NCI-H526 (cell line): ENCODE measurements around the gene FBLN2.
A peak's percentile ranks its signal among the peaks of the same experiment; 100 is the strongest.

Source experiments
- DNase-seq, 2 experiments: peaks; one replicate each; lab custom pipeline; 2025; lab: John Stamatoyannopoulos, UW

Gene FBLN2

DNA sequence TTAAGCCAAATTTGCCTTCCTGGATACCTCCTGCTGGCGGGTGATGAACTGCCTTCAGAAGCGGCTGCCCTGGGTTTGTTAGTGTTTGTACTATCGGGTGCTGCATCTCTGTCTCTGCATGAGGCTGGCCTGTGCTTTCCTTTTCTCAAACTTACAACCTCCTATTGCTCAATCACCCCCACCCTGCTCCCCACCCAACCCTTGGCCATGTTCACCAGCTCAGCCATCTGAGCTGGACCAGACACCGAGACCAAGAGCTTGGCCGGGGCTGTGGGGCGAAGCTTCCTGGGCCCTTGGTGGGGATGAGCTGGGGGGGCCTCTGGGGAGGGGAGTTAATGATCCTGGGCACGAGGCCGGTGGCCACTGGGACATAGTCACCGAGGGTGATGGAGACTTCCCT is 16.8 kb upstream of the FBLN2 start:
- DNase-seq, result no peak

DNA sequence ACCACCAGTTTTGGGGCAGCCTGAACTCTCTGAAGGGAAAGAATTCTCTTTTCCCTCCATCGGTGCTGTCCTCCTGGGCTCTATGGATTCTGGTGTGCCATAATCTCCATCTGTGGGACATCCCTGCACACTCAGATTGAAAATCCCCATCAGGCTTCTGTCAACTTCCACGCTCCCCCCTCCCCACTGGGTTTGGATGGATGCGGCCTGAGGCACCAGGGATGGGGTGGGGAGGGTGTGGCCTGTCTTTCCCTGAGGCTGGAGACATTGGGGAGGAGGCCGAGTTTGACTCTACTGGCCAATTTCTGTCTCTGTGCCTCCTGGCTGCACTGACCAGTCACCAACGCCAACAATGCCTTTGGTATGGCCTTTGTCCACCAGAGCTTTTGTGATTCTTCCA is 16.3 kb upstream of the FBLN2 start:
- no peak for DNase-seq

- DNase-seq, result no peak
Observed at GRCh38 chr3:13533885-13534301, 15.0 kb upstream of the FBLN2 start.

DNA sequence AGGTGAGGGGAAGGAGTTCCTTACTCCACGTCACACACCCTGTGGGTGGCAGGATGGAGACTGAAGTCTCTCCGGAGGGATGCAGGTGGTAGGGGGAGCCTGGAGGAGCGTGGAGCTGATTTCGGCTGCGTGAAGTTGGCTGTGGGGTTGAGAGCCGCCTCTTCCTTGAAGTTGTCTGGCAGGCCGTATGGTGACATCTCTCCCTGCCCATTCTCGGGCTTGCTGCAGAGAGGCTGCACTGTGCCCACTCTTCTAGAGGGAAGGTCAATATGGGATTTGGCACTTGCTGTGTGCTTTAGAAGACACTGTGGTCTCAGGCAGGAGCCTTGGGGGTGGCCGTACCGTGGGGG is 13.4 kb upstream of the FBLN2 start:
- no peak for DNase-seq

- DNase-seq, result no peak
Observed at GRCh38 chr3:13535905-13536304, 13.0 kb upstream of the FBLN2 start.

DNA sequence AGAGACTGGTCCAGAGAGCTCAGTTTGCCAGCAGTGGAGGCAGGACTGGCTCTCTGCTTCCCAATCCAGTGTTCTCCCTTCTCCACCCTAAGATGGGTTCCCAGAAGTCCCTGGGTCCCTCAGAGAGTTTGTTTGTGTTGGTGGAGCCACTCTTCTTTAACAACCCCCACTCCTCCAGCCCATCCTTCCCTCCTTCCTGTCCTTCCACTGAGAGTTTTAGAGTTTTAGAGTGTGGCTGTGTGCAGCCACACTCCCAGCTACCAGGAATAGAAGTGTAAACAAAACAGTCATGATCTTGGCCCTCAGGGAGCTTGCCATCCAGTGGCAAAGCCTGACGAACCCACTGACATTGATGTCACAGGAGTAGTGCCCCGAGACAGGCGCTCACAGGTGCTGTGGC is 12.5 kb upstream of the FBLN2 start:
- no peak for DNase-seq

DNA sequence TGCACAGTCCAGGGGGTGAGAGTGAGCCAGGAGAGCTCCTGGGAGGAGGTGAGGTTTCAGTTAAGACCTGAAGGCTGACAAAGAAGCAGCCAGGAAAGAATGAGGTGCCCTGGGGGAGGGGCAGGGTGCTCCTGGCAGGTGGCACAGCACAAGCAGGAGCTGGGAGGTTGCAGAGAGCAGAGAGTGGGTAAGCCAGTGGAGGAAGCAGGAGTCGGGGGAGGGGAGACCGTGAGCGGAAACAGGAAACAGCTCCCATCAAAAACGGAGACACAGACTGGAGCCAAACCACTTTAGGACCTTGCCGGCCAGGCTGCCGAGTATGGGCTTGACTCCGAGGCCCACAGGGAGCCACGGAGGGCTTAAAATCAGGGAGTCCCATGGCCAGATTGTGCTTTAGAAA is 12.1 kb upstream of the FBLN2 start:
- DNase-seq, result peak in 1 of 2 experiments; percentile 9

DNA sequence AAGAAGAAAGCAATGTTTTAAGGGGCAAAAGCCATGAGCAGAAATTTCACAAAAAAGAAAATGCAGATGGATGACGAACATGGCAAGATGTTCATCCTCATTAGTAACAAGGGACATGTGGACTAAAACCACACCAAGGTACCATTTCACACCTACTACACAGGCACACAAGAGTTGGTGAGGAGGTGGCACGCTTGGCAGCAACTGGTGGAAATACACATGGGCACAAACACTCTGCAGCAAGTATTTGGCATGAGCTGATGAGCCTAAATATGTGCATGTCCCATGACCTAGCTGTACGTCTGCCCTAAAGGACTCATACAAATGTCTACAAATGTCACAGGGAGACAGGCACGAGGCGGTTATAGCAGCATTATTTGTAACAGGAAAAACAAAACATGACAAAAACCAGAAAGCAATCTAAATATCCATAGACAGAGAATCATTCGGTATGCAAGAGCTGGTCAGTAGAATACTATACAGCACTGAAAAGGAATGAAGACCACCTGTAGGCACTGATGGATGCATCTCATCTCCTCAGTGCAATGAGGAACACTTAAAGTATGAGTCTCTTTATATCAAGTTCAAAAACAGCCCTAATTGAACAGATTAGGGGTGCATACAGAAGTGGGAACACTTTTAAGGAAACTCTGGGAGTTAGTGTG is 11.5 kb upstream of the FBLN2 start:
- no peak for DNase-seq

- no peak for DNase-seq
Observed at GRCh38 chr3:13537909-13538296, 11.0 kb upstream of the FBLN2 start.

GRCh38 chr3:13538520-13539291 is 10.2 kb upstream of the FBLN2 start:
- DNase-seq, result no peak

- no peak for DNase-seq
Observed at GRCh38 chr3:13539292-13539638, 9.7 kb upstream of the FBLN2 start.

DNA sequence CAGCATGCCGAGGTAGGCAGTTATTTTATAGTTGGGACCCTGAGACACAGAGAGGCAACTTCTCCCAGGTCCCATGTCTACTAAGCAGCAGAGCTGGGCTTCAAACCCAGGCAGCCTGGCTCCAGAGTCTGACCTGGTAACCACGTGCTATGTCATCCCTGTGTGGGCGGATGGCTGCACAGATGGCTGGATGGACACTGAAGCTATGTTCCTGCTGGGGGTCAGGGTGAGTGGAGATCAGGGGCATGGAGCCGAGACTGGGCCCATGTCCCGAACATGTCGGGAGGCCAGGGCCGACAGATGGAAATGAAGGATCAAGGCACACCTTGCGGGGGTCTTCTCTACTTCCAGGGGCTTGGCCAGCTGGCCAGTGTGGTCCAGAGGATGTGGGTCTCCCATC is 9.3 kb upstream of the FBLN2 start:
- no peak for DNase-seq

- DNase-seq, result no peak
Observed at GRCh38 chr3:13540297-13540995, 8.5 kb upstream of the FBLN2 start.

- no peak for DNase-seq
Observed at GRCh38 chr3:13541691-13542090, 7.2 kb upstream of the FBLN2 start.

- no peak for DNase-seq
Observed at GRCh38 chr3:13542142-13542541, 6.8 kb upstream of the FBLN2 start.

GRCh38 chr3:13543253-13543652 is 5.7 kb upstream of the FBLN2 start:
- DNase-seq, result no peak

DNA sequence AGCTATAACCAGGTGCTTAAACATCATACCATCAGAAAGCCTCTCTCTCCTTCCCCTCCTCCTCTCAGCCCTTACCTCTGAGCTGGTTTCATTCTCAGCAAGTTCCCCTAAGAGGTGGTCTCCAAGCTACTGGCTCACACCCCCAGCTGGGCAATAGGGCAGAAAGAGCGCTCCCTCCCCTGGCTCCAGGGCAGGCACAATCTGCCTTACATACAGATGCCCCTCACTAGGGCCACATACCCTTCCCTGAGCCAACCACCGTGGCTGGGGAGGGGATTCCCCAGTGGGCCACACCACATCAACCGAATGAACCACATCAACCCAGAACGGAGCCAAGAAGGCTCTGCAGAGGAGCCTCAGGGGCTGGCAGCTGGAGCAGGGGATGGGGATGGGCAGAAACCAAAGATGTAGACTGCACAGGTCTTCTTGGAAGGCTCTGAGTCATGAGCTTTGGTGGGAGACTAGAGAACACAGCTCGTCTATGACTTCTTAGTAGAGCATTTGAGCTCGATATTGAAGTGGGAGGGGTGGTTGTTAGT is 4.6 kb upstream of the FBLN2 start:
- DNase-seq, result no peak

DNA sequence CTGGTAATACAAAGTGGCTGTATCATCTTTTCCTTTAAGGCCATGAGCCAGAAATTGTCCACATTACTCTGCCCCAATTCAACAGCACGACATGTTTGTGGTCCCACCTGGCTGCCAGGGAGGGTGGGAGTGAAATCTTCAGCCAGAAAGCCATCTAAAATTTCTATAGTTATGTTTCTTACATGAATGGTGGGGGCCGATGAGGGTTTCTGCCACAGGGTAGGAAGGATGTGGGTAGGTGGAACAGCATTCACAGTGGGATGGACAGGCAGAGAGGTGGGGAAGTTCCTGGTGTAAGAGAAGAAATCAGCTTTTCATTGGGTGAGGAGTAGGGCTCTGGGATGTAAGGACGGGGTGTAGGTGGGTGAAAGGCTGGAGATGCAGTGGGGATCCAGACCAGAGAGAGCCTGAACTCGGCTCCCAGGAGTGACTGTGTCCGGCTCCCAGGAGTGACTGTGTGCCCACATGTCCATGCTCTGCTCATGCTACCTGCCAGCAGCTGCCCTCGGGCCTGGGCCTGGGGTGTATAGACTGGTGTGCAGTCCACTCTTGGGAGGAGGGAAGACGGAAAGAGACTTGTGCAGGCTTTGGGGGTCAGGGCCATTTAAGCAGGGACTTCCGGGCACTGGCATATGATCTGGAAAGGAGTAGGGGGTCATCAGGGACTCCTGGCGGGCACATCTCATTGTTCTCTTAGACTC is 3.8 kb upstream of the FBLN2 start:
- no peak for DNase-seq

DNA sequence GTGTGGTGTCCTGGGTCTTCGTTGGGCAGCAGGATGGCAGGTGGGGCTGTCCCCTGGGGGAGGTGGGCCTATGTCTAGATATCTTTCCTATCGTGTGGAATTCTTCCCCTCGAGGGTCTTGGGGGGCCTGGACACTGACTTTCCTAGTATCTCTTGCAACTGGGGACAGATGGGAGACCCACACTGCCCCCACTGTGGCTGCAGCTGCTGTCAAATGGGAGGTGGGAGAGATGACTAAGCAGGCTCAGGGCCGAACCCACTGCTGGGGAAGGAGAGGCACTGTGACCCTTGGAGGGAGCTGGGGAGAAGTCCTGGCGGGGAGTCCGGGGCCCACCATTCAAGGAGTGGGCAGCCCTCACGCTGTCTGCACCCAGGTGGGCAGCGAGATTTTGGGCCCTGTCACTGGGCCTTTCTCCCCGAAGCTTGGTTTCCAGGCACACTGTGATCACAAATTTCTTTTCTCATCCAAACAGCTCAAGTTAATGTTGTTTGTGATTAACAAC is 2.9 kb upstream of the FBLN2 start:
- DNase-seq, result no peak

GRCh38 chr3:13546667-13547171 is 2.2 kb upstream of the FBLN2 start:
- DNase-seq, result no peak

DNA sequence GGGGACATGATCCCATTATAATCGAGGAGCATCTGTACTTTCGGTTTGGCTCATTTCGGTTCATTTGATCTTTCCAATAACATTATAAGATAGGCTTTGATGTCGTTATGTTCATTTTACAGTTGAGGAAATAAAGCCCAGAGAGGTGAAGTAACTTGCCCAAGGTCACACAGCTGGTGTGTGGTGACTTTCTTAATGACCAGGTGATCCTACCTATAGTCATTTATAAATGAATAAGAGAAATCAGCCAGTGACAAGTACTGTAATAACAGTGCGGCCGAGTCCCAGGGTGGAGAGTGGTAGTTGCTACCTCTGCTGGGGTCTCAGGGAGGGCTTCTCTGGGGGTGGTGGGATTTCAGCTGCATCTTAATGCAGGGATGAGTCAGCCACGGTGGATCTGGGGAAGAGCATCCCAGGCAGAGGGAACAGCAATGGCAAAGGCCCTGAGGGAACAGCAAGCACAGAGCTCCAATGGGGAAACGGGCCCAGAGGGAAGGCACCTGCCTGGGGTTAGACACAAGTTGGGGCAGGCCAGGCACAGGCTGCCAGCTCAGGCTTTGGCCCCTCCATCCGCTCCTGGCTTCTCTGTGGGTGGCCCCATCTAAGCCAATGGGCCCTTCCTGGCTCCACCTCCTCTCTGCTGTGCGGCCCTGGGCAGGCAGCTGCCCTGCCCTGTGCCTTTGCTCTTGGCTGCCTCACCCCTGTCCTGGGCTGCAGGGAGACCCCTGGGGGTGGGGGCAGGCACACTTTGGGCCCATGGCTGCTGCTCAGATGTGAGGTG is 1.1 kb upstream of the FBLN2 start:
- peak in 1 of 2 experiments; percentile 13 for DNase-seq
